ENCODE data around the gene LPIN2. TPM values are rescaled to one million over a fixed set of nuclear protein-coding genes. Genes with fewer than 3 reads are reported as not detected.
"Not testable (repeated sequence)": the region's sequence is repeated elsewhere in the genome, so short reads cannot be mapped to it uniquely, and the experiment has no call there.

The LPIN2 gene
- polyA plus RNA-seq, 1 donor (not counting 4 experiments of a cell fraction or from before 2014, with no cell fraction given), result 3.9 TPM

GRCh38 chr18:3005462-3005861 is 7.5 kb downstream of the LPIN2 start:
- H3K36me3 ChIP-seq (ENCODE audit: control insufficient read depth in 2 of 2, extremely low read depth in 1 of 2, insufficient read depth in 2 of 2, low read length in 2 of 2), result no peaks in the 10 kb centered on the region
- H3K4me2 ChIP-seq (ENCODE audit: control insufficient read depth, extremely low read depth, insufficient read depth, low read depth, low read length), result no peak overlapping the region
- H2AFZ ChIP-seq (ENCODE audit: control insufficient read depth, low read length), result no peak overlapping the region
- H3K4me1 ChIP-seq (ENCODE audit: control insufficient read depth, extremely low read depth, insufficient read depth, low read length), result no peaks in the 10 kb centered on the region
- no peaks in the 10 kb centered on the region for H3K79me2 ChIP-seq (ENCODE audit: control insufficient read depth, insufficient read depth, low read length)
- TF ChIP-seq CTCF (optimal IDR thresholded peaks at IDR 0.05 in 1 of 3, IDR thresholded peaks at IDR 0.05 in 1 of 3, conservative IDR thresholded peaks at IDR 0.05 in 1 of 3; ENCODE audit: extremely low read depth in 1 of 3, insufficient read depth in 2 of 3, low read length in 3 of 3), result no peak
- TF ChIP-seq EZH2 (IDR thresholded peaks at IDR 0.05; ENCODE audit: low read length), result no peak
- H3K27ac ChIP-seq (ENCODE audit: control insufficient read depth, insufficient read depth, low read length), result no peak overlapping the region
- no peaks in the 10 kb centered on the region for H3K27me3 ChIP-seq (ENCODE audit: control insufficient read depth, extremely low read depth, insufficient read depth, low read length)
- no peaks in the 10 kb centered on the region for H3K9me3 ChIP-seq (ENCODE audit: control insufficient read depth, low read depth, low read length)
- H3K9ac ChIP-seq (ENCODE audit: control insufficient read depth, extremely low read depth, insufficient read depth, low read length), result no peak overlapping the region
- H3K4me3 ChIP-seq (ENCODE audit: control insufficient read depth in 2 of 3, extremely low read depth in 1 of 3, insufficient read depth in 2 of 3, low read depth in 1 of 3, low read length in 3 of 3), result no peak overlapping the region
- dilution Hi-C loops (cut with MboI; ENCODE audit: extremely low pct_ligation_motif_present, low sequenced_read_pairs), result no loop called here
- no peak for FAIRE-seq
- H4K20me1 ChIP-seq (ENCODE audit: control insufficient read depth, extremely low read depth, insufficient read depth, low read length), result no peaks in the 10 kb centered on the region
- DNase-seq (ENCODE audit: low read depth, low spot score), result no peak
- no peaks in the 10 kb centered on the region for H3K9me1 ChIP-seq (ENCODE audit: control insufficient read depth, extremely low read depth, insufficient read depth, low read length)

- H3K9me1 ChIP-seq (ENCODE audit: control insufficient read depth, extremely low read depth, insufficient read depth, low read length); DNase-seq (ENCODE audit: low read depth, low spot score); H3K36me3 ChIP-seq (ENCODE audit: control insufficient read depth in 2 of 2, extremely low read depth in 1 of 2, insufficient read depth in 2 of 2, low read length in 2 of 2); H3K9ac ChIP-seq (ENCODE audit: control insufficient read depth, extremely low read depth, insufficient read depth, low read length); H3K27ac ChIP-seq (ENCODE audit: control insufficient read depth, insufficient read depth, low read length); H4K20me1 ChIP-seq (ENCODE audit: control insufficient read depth, extremely low read depth, insufficient read depth, low read length); H2AFZ ChIP-seq (ENCODE audit: control insufficient read depth, low read length); dilution Hi-C loops (cut with MboI; ENCODE audit: extremely low pct_ligation_motif_present, low sequenced_read_pairs); H3K27me3 ChIP-seq (ENCODE audit: control insufficient read depth, extremely low read depth, insufficient read depth, low read length); H3K4me1 ChIP-seq (ENCODE audit: control insufficient read depth, extremely low read depth, insufficient read depth, low read length); FAIRE-seq; H3K4me3 ChIP-seq (ENCODE audit: control insufficient read depth in 2 of 3, extremely low read depth in 1 of 3, insufficient read depth in 2 of 3, low read depth in 1 of 3, low read length in 3 of 3); H3K4me2 ChIP-seq (ENCODE audit: control insufficient read depth, extremely low read depth, insufficient read depth, low read depth, low read length); H3K9me3 ChIP-seq (ENCODE audit: control insufficient read depth, low read depth, low read length); H3K79me2 ChIP-seq (ENCODE audit: control insufficient read depth, insufficient read depth, low read length): not testable (repeated sequence)
These were observed 9.2 kb downstream of the LPIN2 start for GRCh38 chr18:3003766-3004165.

GRCh38 chr18:3002732-3003131 is 10.2 kb downstream of the LPIN2 start:
- Histone ChIP-seq H3K4me2 (ENCODE audit: control insufficient read depth, extremely low read depth, insufficient read depth, low read depth, low read length) (no peak overlapping the region), H3K4me3 (ENCODE audit: control insufficient read depth in 2 of 3, extremely low read depth in 1 of 3, insufficient read depth in 2 of 3, low read depth in 1 of 3, low read length in 3 of 3) (no peak overlapping the region), H3K79me2 (ENCODE audit: control insufficient read depth, insufficient read depth, low read length) (no peaks in the 10 kb centered on the region), H3K27me3 (ENCODE audit: control insufficient read depth, extremely low read depth, insufficient read depth, low read length) (no peaks in the 10 kb centered on the region), H3K27ac (ENCODE audit: control insufficient read depth, insufficient read depth, low read length) (no peak overlapping the region), H4K20me1 (ENCODE audit: control insufficient read depth, extremely low read depth, insufficient read depth, low read length) (no peaks in the 10 kb centered on the region), H3K4me1 (ENCODE audit: control insufficient read depth, extremely low read depth, insufficient read depth, low read length) (no peaks in the 10 kb centered on the region), H3K9ac (ENCODE audit: control insufficient read depth, extremely low read depth, insufficient read depth, low read length) (no peak overlapping the region), H2AFZ (ENCODE audit: control insufficient read depth, low read length) (no peak overlapping the region), H3K9me3 (ENCODE audit: control insufficient read depth, low read depth, low read length) (no peaks in the 10 kb centered on the region), H3K36me3 (ENCODE audit: control insufficient read depth in 2 of 2, extremely low read depth in 1 of 2, insufficient read depth in 2 of 2, low read length in 2 of 2) (no peaks in the 10 kb centered on the region), H3K9me1 (ENCODE audit: control insufficient read depth, extremely low read depth, insufficient read depth, low read length) (no peaks in the 10 kb centered on the region)
- no peak for TF ChIP-seq EZH2 (IDR thresholded peaks at IDR 0.05; ENCODE audit: low read length)
- TF ChIP-seq CTCF (optimal IDR thresholded peaks at IDR 0.05 in 1 of 3, IDR thresholded peaks at IDR 0.05 in 1 of 3, conservative IDR thresholded peaks at IDR 0.05 in 1 of 3; ENCODE audit: extremely low read depth in 1 of 3, insufficient read depth in 2 of 3, low read length in 3 of 3), result no peak
- no peak for DNase-seq (ENCODE audit: low read depth, low spot score)
- dilution Hi-C loops (cut with MboI; ENCODE audit: extremely low pct_ligation_motif_present, low sequenced_read_pairs), result no loop called here
- no peak for FAIRE-seq

Data from keratinocyte (primary cell).